NT2/D1 (cell line): ENCODE results near the gene AP3D1.
"Not testable (repeated sequence)": the region's sequence is repeated elsewhere in the genome, so short reads cannot be mapped to it uniquely, and the experiment has no call there.

Source experiments
- DNase-seq: peaks from one replicate; pipeline ENCODE4 v3.0.0-alpha.2; 2011; ENCODE audit warnings: low read depth, low spot score
- H3K27me3 ChIP-seq: 2 replicates; pipeline ENCODE4 v1.6.0; 2011; ENCODE audit warnings: mild to moderate bottlenecking; ENCODE audit not compliant: insufficient read length, insufficient read depth
- H3K36me3 ChIP-seq: 2 replicates; pipeline ENCODE4 v1.6.1; 2011; ENCODE audit warnings: mild to moderate bottlenecking, low read length, mixed read lengths; ENCODE audit not compliant: insufficient read depth, insufficient read length
- H3K4me1 ChIP-seq: 2 replicates; pipeline ENCODE4 v1.5.1; 2011; ENCODE audit not compliant: insufficient read depth, insufficient read length
- H3K4me3 ChIP-seq: 2 replicates; pipeline ENCODE4 v1.5.1; 2011; ENCODE audit warnings: low read depth; ENCODE audit not compliant: insufficient read length
- H3K9ac ChIP-seq: 2 replicates; pipeline ENCODE4 v1.6.0; 2011; ENCODE audit warnings: low read depth; ENCODE audit not compliant: insufficient read length
- H3K9me3 ChIP-seq: 2 replicates; pipeline ENCODE4 v1.5.1; 2011; ENCODE audit warnings: mild to moderate bottlenecking, low read length; ENCODE audit not compliant: insufficient read depth
- SUZ12 ChIP-seq: IDR thresholded peaks from 2 replicates; pipeline ENCODE4 v1.6.1; 2011; ENCODE audit not compliant: insufficient read length, insufficient read depth; ENCODE audit errors: extremely low read depth
- YY1 ChIP-seq: IDR thresholded peaks from 2 replicates; pipeline ENCODE4 v1.6.1; 2011; ENCODE audit not compliant: insufficient read length, insufficient read depth
- ZNF274 ChIP-seq: IDR thresholded peaks from 2 replicates; pipeline ENCODE4 v1.6.1; 2011; ENCODE audit warnings: mild to moderate bottlenecking, low read depth, low read length

Gene AP3D1

DNA sequence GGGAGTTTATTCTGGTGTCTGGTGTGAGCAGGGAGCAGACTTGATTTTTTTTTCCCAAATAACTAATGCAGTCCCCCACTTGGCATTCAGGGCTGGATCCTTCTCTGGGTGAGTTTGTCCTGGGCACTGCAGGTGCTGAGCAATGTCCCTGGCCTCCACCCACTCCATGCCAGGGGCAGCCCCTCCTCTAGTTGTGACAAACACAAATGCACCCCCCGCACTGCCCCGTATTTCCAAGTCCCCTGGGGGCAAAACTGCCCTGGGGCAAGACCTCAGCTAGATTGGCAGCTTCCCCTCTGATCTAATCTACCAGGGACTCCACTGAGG is 61.7 kb downstream of the AP3D1 start:
- H3K4me3 ChIP-seq, result no peak overlapping the region

DNA sequence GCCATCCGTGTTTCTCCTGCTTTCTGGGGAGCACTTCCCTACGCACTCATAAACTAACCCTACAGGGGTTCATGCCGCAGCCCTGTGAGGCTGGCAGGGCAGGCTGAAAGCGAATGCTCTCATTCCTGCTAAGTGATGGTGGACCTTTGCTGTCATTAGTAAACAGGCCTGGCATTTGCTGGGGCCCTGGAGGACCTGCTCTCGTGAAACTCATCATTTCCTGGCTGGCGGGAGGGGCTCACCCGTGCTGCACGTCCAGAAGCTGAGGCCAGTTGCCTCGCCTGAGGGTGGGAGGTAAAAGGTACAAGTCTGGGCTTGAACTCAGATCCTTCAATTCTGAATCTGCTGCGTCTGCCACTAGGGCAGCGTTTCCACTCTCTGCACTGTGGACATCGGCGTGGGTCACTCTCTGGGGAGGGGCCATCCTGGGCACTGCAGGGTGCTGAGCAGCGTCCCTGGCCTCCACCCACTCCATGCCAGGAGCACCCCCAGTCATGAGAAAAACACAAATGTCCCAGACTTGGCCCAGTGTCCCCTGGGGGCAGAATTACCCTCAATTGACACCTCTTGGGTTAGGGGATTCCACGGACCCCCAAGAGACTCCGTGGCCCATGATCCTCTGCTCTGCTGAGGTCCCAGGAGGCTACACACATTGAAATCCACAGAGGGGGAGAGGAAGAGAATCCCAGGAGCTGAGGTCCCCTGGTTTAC is 62.2 kb downstream of the AP3D1 start:
- no peaks in the 10 kb centered on the region for H3K9me3 ChIP-seq
- no peaks in the 10 kb centered on the region for H3K27me3 ChIP-seq
- H3K9ac ChIP-seq, result peak overlapping the region; percentile 39
- peaks cover 18% of the 10 kb centered on the region for H3K36me3 ChIP-seq
- H3K4me3 ChIP-seq, result no peak overlapping the region
- no peak for DNase-seq
- no peak for TF ChIP-seq YY1
- no peak for TF ChIP-seq SUZ12
- no peak for TF ChIP-seq ZNF274
- peaks cover 16% of the 10 kb centered on the region for H3K4me1 ChIP-seq

More for the DNA sequence above, 61.7 kb downstream of the AP3D1 start:
- H3K27me3 ChIP-seq, result no peaks in the 10 kb centered on the region
- H3K36me3 ChIP-seq, result peaks cover 17% of the 10 kb centered on the region
- H3K4me1 ChIP-seq, result peaks cover 16% of the 10 kb centered on the region
- H3K9ac ChIP-seq, result peak overlapping the region; percentile 39
- TF ChIP-seq ZNF274 (no peak), SUZ12 (no peak), YY1 (no peak)
- H3K9me3 ChIP-seq, result no peaks in the 10 kb centered on the region
- DNase-seq, result no peak

- H3K4me1 ChIP-seq, result peaks cover 19% of the 10 kb centered on the region
- H3K4me3 ChIP-seq, result no peak overlapping the region
- H3K36me3 ChIP-seq, result peaks cover 13% of the 10 kb centered on the region
These were observed 63.7 kb downstream of the AP3D1 start for GRCh38 chr19:2087621-2088100.

GRCh38 chr19:2086695-2087620 is 64.4 kb downstream of the AP3D1 start:
- H3K4me1 ChIP-seq, result peaks cover 19% of the 10 kb centered on the region
- H3K9ac ChIP-seq, DNase-seq: not testable (repeated sequence)

More at GRCh38 chr19:2087621-2088100, 63.7 kb downstream of the AP3D1 start:
- H3K9ac ChIP-seq, result no peak overlapping the region
- no peaks in the 10 kb centered on the region for H3K27me3 ChIP-seq
- DNase-seq, result no peak
- TF ChIP-seq ZNF274 (no peak), SUZ12 (no peak), YY1 (no peak)
- H3K9me3 ChIP-seq, result no peaks in the 10 kb centered on the region

GRCh38 chr19:2084993-2085720 is 66.2 kb downstream of the AP3D1 start:
- H3K9me3 ChIP-seq, result no peaks in the 10 kb centered on the region
- H3K4me3 ChIP-seq, result no peak overlapping the region
- H3K9ac ChIP-seq, result peak overlapping the region; percentile 17
- H3K27me3 ChIP-seq, result no peaks in the 10 kb centered on the region
- DNase-seq, result no peak
- no peak for TF ChIP-seq ZNF274
- TF ChIP-seq YY1, result no peak
- no peak for TF ChIP-seq SUZ12
- peaks cover 27% of the 10 kb centered on the region for H3K36me3 ChIP-seq
- H3K4me1 ChIP-seq, result peaks cover 18% of the 10 kb centered on the region

More at GRCh38 chr19:2086695-2087620, 64.4 kb downstream of the AP3D1 start:
- not testable (repeated sequence) for H3K9me3 ChIP-seq, H3K4me3 ChIP-seq, H3K27me3 ChIP-seq
- H3K36me3 ChIP-seq, result peaks cover 19% of the 10 kb centered on the region

DNA sequence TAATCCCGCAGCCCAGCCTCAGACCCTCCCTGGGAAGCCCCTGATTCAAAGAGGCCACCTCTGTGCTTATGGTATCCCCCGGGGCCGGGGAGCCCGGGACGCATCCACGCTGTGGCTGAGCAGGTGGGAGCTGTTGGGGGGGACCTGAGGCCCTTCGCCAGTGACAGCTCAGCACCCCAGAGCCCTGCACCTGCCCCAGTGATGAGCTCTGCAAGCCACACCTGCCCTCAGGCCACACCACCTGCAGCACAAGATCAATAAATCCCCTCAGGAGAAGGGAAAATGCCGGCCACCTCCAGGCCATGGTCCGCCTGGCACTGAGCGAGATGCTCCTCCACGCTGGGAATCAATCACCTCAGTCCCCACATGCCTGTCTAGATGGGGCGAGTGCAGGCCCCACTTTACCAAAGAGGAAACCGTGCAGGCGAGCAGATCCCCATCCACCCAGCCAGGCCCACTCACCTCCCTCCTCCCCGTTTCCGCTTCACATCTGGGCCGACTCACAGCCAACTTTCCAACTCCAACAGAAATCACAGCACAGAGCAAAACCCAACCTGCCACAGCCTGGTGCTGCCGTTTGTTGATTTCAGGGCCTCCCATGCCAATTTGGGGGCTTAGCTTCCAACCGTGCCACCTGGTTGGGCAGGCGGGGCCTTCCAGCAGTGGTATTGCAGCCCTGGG is 68.1 kb downstream of the AP3D1 start:
- H3K4me3 ChIP-seq, result no peak overlapping the region
- H3K36me3 ChIP-seq, result peaks cover 43% of the 10 kb centered on the region
- TF ChIP-seq YY1 (no peak), ZNF274 (no peak), SUZ12 (no peak)

More for the DNA sequence above, 68.1 kb downstream of the AP3D1 start:
- Histone ChIP-seq H3K4me1 (peaks cover 7% of the 10 kb centered on the region), H3K9ac (peak overlapping the region; percentile 38), H3K27me3 (no peaks in the 10 kb centered on the region), H3K9me3 (no peaks in the 10 kb centered on the region)
- DNase-seq, result no peak
